Measurements from ENCODE around the gene ARMC2. TPM values are rescaled to one million over a fixed set of nuclear protein-coding genes. Genes with fewer than 3 reads are reported as not detected.

ARMC2 gene
- total RNA-seq, 1 donor from 2014 or later: 3.5 TPM

DNA sequence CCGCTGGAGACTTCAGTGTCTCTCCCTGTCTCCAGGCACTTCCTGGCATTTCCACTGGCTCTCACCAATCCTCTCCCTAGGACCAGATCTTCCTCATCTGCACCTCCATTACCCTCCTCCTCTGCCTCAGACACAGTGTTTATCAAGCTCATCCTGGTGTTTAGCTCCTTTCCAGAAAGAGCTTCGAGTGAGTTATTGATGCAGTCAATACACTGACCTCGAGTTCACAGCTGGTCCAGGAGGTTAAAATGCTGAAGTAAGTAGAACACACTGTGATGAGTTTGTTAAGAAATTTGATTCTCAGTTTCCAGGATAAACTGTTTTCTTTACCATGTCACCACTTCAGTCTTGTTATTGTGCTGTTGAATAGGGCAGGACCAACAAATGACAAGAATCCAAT, 42.1 kb upstream of the ARMC2 start:
- ATAC-seq (ENCODE audit: low read depth) (no peak), DNase-seq (no peak)
- ChIA-PET CTCF (interaction anchor here (0.7 kb wide), 1 partner anchor 264 kb away, joined by 3 read pairs; no protein-coding TSS in a partner anchor), POLR2A (interaction anchor here (0.6 kb wide), 1 partner anchor 34 kb away, joined by 4 read pairs; no protein-coding TSS in a partner anchor)
- no peaks in the 10 kb centered on the region for H3K27me3 Mint-ChIP-seq
- TF ChIP-seq, protein P1, sequence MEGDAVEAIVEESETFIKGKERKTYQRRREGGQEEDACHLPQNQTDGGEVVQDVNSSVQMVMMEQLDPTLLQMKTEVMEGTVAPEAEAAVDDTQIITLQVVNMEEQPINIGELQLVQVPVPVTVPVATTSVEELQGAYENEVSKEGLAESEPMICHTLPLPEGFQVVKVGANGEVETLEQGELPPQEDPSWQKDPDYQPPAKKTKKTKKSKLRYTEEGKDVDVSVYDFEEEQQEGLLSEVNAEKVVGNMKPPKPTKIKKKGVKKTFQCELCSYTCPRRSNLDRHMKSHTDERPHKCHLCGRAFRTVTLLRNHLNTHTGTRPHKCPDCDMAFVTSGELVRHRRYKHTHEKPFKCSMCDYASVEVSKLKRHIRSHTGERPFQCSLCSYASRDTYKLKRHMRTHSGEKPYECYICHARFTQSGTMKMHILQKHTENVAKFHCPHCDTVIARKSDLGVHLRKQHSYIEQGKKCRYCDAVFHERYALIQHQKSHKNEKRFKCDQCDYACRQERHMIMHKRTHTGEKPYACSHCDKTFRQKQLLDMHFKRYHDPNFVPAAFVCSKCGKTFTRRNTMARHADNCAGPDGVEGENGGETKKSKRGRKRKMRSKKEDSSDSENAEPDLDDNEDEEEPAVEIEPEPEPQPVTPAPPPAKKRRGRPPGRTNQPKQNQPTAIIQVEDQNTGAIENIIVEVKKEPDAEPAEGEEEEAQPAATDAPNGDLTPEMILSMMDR (IDR thresholded peaks at IDR 0.05): no peak
- H3K4me3 Mint-ChIP-seq: no peak overlapping the region
- H3K36me3 Mint-ChIP-seq (ENCODE audit: low read depth): no peaks in the 10 kb centered on the region
- intact Hi-C loops (cut with micrococcal nuclease): no loop called here
- H3K4me1 Mint-ChIP-seq: peaks cover 11% of the 10 kb centered on the region
- no peak overlapping the region for H3K27ac Mint-ChIP-seq
- H3K9me3 Mint-ChIP-seq: no peaks in the 10 kb centered on the region

DNA sequence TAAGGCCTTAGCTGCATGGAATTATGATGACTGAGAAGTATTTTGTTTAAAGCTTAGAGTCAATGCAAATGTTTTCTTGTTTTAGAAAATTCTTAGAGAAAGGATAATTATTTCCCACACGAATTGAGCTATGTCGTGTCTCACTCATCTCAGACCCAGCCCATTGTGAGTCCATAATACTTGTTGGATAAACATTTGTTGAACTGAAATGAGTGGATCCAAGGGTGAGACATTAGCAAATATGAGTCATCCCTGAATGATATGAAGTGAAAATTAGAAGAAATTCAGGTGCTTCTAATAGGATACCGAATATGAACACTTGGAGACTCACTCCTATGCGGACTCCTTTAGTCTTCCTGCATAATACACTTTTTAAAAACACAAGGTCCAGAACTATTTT, 41.6 kb upstream of the ARMC2 start:
- POLR2A ChIA-PET: no interaction called here
- no peaks in the 10 kb centered on the region for H3K27me3 Mint-ChIP-seq
- H3K9me3 Mint-ChIP-seq: no peaks in the 10 kb centered on the region
- ATAC-seq (ENCODE audit: low read depth): no peak
- peaks cover 11% of the 10 kb centered on the region for H3K4me1 Mint-ChIP-seq
- no peak for DNase-seq
- CTCF ChIA-PET: no interaction called here
- TF ChIP-seq, protein P1 (IDR thresholded peaks at IDR 0.05): no peak
- intact Hi-C loops (cut with micrococcal nuclease): no loop called here
- no peaks in the 10 kb centered on the region for H3K36me3 Mint-ChIP-seq (ENCODE audit: low read depth)
- H3K27ac Mint-ChIP-seq: no peak overlapping the region
- no peak overlapping the region for H3K4me3 Mint-ChIP-seq

DNA sequence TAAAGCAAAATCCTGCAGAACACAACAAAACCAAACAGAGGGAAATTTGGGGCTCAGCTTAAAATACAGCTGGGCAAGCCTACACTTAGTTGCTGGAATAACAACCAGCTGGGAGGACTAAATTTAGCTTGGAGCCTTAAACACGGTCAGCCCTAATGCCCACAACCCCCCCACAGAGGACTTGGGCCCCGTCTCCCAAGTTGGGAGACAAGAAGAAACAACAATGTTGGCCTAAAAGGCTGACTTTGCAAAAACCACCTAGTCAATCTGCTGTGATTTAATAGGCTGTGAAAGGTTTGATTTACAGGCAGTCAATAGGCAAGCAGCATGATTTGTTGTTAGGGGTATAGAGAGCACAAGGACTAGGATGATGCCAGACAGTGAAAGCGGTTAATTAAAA, 40.3 kb upstream of the ARMC2 start:
- TF ChIP-seq, protein P1 (IDR thresholded peaks at IDR 0.05): no peak
- Mint-ChIP-seq H3K27ac (no peak overlapping the region), H3K9me3 (no peaks in the 10 kb centered on the region), H3K27me3 (no peaks in the 10 kb centered on the region), H3K4me1 (peaks cover 11% of the 10 kb centered on the region), H3K4me3 (no peak overlapping the region), H3K36me3 (ENCODE audit: low read depth) (no peaks in the 10 kb centered on the region)
- DNase-seq: no peak
- intact Hi-C loops (cut with micrococcal nuclease): no loop called here
- ChIA-PET POLR2A (no interaction called here), CTCF (interaction anchor here (0.6 kb wide), 1 partner anchor 75 kb away, joined by 3 read pairs; no protein-coding TSS in a partner anchor)
- no peak for ATAC-seq (ENCODE audit: low read depth)

DNA sequence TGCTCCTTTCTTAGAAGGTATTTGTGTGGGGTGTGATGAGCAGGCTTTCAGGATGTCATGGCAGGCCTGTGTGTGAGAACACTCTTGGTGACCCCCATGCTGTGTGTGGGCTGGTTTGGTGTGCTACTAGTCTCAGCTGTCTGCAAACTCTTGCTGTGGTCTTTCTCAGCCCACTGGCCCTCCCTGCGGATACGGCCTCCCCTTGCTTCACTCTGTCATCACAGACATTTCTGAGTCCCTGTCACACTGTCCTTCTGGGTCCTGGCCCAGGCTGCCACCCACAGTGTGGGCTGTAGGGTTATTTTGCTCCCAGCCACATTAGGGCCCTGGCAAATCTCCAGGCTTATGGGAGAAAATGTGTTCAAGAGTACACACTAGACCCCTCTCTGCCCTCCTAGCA, 39.0 kb upstream of the ARMC2 start:
- DNase-seq (no peak), ATAC-seq (ENCODE audit: low read depth) (no peak)
- no peak overlapping the region for H3K4me3 Mint-ChIP-seq
- CTCF ChIA-PET: no interaction called here
- peaks cover 11% of the 10 kb centered on the region for H3K4me1 Mint-ChIP-seq
- H3K27ac Mint-ChIP-seq: no peak overlapping the region
- peaks cover 2% of the 10 kb centered on the region for H3K9me3 Mint-ChIP-seq
- TF ChIP-seq, protein P1 (IDR thresholded peaks at IDR 0.05): no peak
- POLR2A ChIA-PET: no interaction called here
- no peaks in the 10 kb centered on the region for H3K36me3 Mint-ChIP-seq (ENCODE audit: low read depth)
- H3K27me3 Mint-ChIP-seq: no peaks in the 10 kb centered on the region
- intact Hi-C loops (cut with micrococcal nuclease): no loop called here

DNA sequence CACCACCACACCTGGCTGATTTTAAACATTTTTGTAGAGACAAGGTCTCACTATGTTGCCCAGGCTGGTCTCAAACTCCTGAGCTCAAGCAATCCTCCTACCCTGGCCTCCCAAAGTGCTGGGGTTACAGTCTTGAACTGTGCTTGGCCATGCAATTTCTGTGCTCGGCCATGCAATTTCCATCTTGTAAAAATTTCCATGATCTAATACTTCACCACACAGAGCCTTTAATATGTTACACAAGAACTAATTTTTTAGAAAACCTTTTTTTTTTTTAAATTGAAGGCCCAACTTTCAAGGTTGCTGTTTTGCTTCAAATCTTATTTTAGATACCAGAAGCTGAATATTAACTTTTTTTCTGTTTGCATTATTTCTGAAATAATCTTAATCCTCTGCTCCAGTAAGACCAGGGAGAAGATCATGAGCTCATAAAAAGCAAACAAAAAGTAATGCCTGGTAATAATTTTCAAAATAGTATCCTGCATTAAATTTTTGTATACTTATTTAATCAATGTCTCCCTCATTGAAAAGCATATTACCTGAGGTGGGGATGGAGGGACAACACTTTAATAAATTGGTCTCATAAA, 38.1 kb upstream of the ARMC2 start:
- H3K4me1 Mint-ChIP-seq: peaks cover 11% of the 10 kb centered on the region
- no peak overlapping the region for H3K27ac Mint-ChIP-seq
- TF ChIP-seq, protein P1 (IDR thresholded peaks at IDR 0.05): no peak
- peaks cover 2% of the 10 kb centered on the region for H3K9me3 Mint-ChIP-seq
- no peak for DNase-seq
- POLR2A ChIA-PET: no interaction called here
- peaks cover 5% of the 10 kb centered on the region for H3K27me3 Mint-ChIP-seq
- intact Hi-C loops (cut with micrococcal nuclease): no loop called here
- H3K36me3 Mint-ChIP-seq (ENCODE audit: low read depth): no peaks in the 10 kb centered on the region
- ATAC-seq (ENCODE audit: low read depth): no peak
- no peak overlapping the region for H3K4me3 Mint-ChIP-seq
- CTCF ChIA-PET: no interaction called here
